HG02840 (cell line): ENCODE results near the gene SIT1.

ENCODE experiments used
- ATAC-seq: cut with Tn5 transposase; IDR thresholded peaks from one replicate; pipeline ENCODE4 v1.9.1; 2021; ENCODE audit warnings: mild to moderate bottlenecking, moderate library complexity, moderate number of reproducible peaks; ENCODE audit not compliant: unreplicated experiment, low FRiP score

The SIT1 gene

GRCh38 chr9:35683323-35683722 is 32.6 kb upstream of the SIT1 start:
- no peak for ATAC-seq

- no peak for ATAC-seq
Observed at GRCh38 chr9:35682520-35683315, 32.0 kb upstream of the SIT1 start.

GRCh38 chr9:35682051-35682450 is 31.3 kb upstream of the SIT1 start:
- ATAC-seq = no peak

GRCh38 chr9:35681341-35682002 is 30.7 kb upstream of the SIT1 start:
- ATAC-seq = no peak

- ATAC-seq = peak; percentile 57
Observed at GRCh38 chr9:35680331-35681105, 29.8 kb upstream of the SIT1 start.

- ATAC-seq = no peak
Observed at GRCh38 chr9:35679766-35680330, 29.1 kb upstream of the SIT1 start.

GRCh38 chr9:35679091-35679490 is 28.4 kb upstream of the SIT1 start:
- ATAC-seq = no peak

GRCh38 chr9:35675732-35676392 is 25.1 kb upstream of the SIT1 start:
- ATAC-seq = no peak

- ATAC-seq = no peak
Observed at GRCh38 chr9:35675204-35675603, 24.5 kb upstream of the SIT1 start.

- ATAC-seq = no peak
Observed at GRCh38 chr9:35674025-35674361, 23.3 kb upstream of the SIT1 start.

GRCh38 chr9:35673132-35674024 is 22.6 kb upstream of the SIT1 start, which contains the start of gene CA9:
Gene CA9, plus strand, starts transcription at chr9:35673928. Its CDS starts 32 bp downstream, at chr9:35673960.
- ATAC-seq = no peak

GRCh38 chr9:35669331-35670145 is 18.8 kb upstream of the SIT1 start:
- no peak for ATAC-seq

GRCh38 chr9:35667939-35668338 is 17.2 kb upstream of the SIT1 start:
- ATAC-seq = no peak

GRCh38 chr9:35666549-35666948 is 15.8 kb upstream of the SIT1 start:
- no peak for ATAC-seq

- ATAC-seq = no peak
Observed at GRCh38 chr9:35666045-35666444, 15.3 kb upstream of the SIT1 start.

- ATAC-seq = no peak
Observed at GRCh38 chr9:35665471-35665818, 14.7 kb upstream of the SIT1 start.

GRCh38 chr9:35664531-35665470 is 14.1 kb upstream of the SIT1 start, which contains the start of gene ARHGEF39:
Gene ARHGEF39, minus strand, starts transcription at chr9:35665195. Its CDS starts 26 bp downstream, at chr9:35665169.
- peak; percentile 51 for ATAC-seq
